Panc1 (cell line): ENCODE data around the gene C12orf76. TPM values are rescaled to one million over a fixed set of nuclear protein-coding genes. Genes with fewer than 3 reads are reported as not detected.

Experiments used
- ATAC-seq: fragments of 200-7000 bp; cut with Tn5 transposase; 2 replicates; pipeline ENCODE4 v1.9.1; 2020; ENCODE audit warnings: mild to moderate bottlenecking, moderate library complexity
- BruUV-seq: library from RNA; stranded (reverse); fragments of 400-500 nt; replicated peaks from 2 replicates; lab custom pipeline; 2021; lab: Mats Ljungman, UMichigan
- CTCF ChIA-PET: fragments of 300-600 bp; sonication (Branson Sonifier 250); formaldehyde crosslinking; loops from one replicate; lab custom pipeline; 2022; ENCODE audit warnings: antibody characterized with exemption; lab: Charles Lee
- POLR2A ChIA-PET: fragments of 300-600 bp; sonication (Branson Sonifier 250); formaldehyde crosslinking; loops from one replicate; lab custom pipeline; 2022; ENCODE audit warnings: antibody characterized with exemption; lab: Charles Lee
- DNase-seq: peaks from one replicate; pipeline ENCODE4 v3.0.0-alpha.2; 2010; ENCODE audit warnings: low read depth, low spot score
- H3K27ac ChIP-seq: 2 replicates; pipeline ENCODE4 v1.5.1; 2011; ENCODE audit warnings: mild to moderate bottlenecking, low read length, inconsistent platforms
- H3K27me3 ChIP-seq: fragments of 200-500 bp; sonication (Bioruptor generic); 2 replicates; pipeline ENCODE4 v1.6.0; 2014; ENCODE audit warnings: low read length, inconsistent platforms; ENCODE audit not compliant: control insufficient read depth, insufficient read depth
- H3K36me3 ChIP-seq: fragments of 200-500 bp; sonication (Bioruptor generic); 2 replicates; pipeline ENCODE4 v1.5.1; 2014; ENCODE audit warnings: inconsistent platforms, mild to moderate bottlenecking, low read length, moderate library complexity; ENCODE audit not compliant: control insufficient read depth, insufficient read depth
- H3K4me1 ChIP-seq: 2 replicates; pipeline ENCODE4 v1.5.1; 2011; ENCODE audit warnings: inconsistent platforms, mild to moderate bottlenecking, low read length, moderate library complexity; ENCODE audit not compliant: control insufficient read depth, insufficient read depth
- H3K4me3 ChIP-seq, 2 experiments: 2 replicates each; pipeline ENCODE4 v1.5.1; 2011 to 2012; ENCODE audit warnings: low read depth in 2 of 2, low read length in 2 of 2, mild to moderate bottlenecking in 2 of 2, inconsistent platforms in 1 of 2, moderate library complexity in 1 of 2
- H3K9me3 ChIP-seq: fragments of 200-500 bp; sonication (Bioruptor generic); 2 replicates; pipeline ENCODE4 v1.5.1; 2014; ENCODE audit warnings: low read depth, mild to moderate bottlenecking, inconsistent platforms, low read length, moderate library complexity; ENCODE audit not compliant: control insufficient read depth, insufficient read depth
- POLR2AphosphoS5 ChIP-seq: IDR thresholded peaks from 2 replicates; pipeline ENCODE4 v1.6.1; 2012; ENCODE audit warnings: mild to moderate bottlenecking, low read depth, low read length, moderate library complexity
- SIN3A ChIP-seq: IDR thresholded peaks from 2 replicates; pipeline ENCODE4 v1.6.1; 2012; ENCODE audit warnings: low read depth, mild to moderate bottlenecking, low read length, moderate library complexity, borderline replicate concordance; ENCODE audit not compliant: insufficient read depth
- TCF7L2 ChIP-seq: IDR thresholded peaks from 2 replicates; pipeline ENCODE4 v1.6.1; 2011; ENCODE audit warnings: mild to moderate bottlenecking, low read depth, low read length, inconsistent platforms
- in situ Hi-C: cut with HindIII; loops from 2 replicates; pipeline ENCODE4 v1.10.0; 2016; ENCODE audit warnings: low sequenced_read_pairs, low pct_unique_long_range_greater_than_20kb
- intact Hi-C: fragments of 100-400 bp; cut with micrococcal nuclease; formaldehyde crosslinking; loops from one replicate; pipeline ENCODE4 v1.10.0; 2022; ENCODE audit not compliant: unreplicated experiment
- total RNA-seq: library from RNA; stranded (reverse); gene quantifications from one replicate; pipeline ENCODE4 v1.2.1, GENCODE V29; 2021; ENCODE audit not compliant: unreplicated experiment
- TF ChIP-seq, protein P1 (sequence below): fragments of 450-650 bp; IDR thresholded peaks from 2 replicates; pipeline ENCODE4 v1.5.1; 2017; ENCODE audit warnings: mild to moderate bottlenecking
- TF ChIP-seq, protein P2 (sequence below), 2 experiments: IDR thresholded peaks; 2 replicates each; pipeline ENCODE4 v1.6.1; 2011 to 2012; ENCODE audit warnings: low read depth in 2 of 2, control low read depth in 1 of 2, low read length in 1 of 2, mild to moderate bottlenecking in 1 of 2, moderate library complexity in 1 of 2; ENCODE audit not compliant: insufficient read depth in 1 of 2

Gene C12orf76
- total RNA-seq, 1 experiment from 2014 or later: 13.6 TPM

DNA sequence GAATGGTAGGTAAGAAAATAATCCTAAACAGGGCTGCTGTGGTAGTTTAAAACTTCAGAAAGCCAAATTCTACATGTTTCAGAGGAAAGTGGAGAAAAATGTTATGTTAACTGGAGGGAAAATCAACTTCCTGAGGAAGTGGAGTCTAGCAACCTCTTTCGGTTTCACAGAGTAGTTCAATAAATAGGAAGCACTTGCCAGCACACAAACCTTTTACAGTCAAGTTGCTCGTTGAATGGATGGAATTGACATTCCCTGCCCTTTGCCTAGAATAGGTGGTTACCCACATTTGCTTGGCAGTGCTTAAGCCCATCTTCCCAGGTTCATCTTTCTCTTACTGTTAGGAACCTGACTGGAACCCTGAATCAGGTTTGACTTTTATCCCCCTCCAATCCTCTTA is 33.2 kb downstream of the C12orf76 start:
- intact Hi-C loops (no loop called here), in situ Hi-C loops (no loop called here)
- DNase-seq: no peak
- Histone ChIP-seq H3K4me1 (no peaks in the 10 kb centered on the region), H3K9me3 (no peaks in the 10 kb centered on the region), H3K27ac (no peak overlapping the region), H3K4me3 (no peak overlapping the region), H3K36me3 (no peaks in the 10 kb centered on the region), H3K27me3 (no peaks in the 10 kb centered on the region)
- no TSS peak for BruUV-seq
- ATAC-seq: no peak
- ChIA-PET CTCF (no interaction called here), POLR2A (no interaction called here)
- no peak for TF ChIP-seq SIN3A
- TF ChIP-seq, protein P1, sequence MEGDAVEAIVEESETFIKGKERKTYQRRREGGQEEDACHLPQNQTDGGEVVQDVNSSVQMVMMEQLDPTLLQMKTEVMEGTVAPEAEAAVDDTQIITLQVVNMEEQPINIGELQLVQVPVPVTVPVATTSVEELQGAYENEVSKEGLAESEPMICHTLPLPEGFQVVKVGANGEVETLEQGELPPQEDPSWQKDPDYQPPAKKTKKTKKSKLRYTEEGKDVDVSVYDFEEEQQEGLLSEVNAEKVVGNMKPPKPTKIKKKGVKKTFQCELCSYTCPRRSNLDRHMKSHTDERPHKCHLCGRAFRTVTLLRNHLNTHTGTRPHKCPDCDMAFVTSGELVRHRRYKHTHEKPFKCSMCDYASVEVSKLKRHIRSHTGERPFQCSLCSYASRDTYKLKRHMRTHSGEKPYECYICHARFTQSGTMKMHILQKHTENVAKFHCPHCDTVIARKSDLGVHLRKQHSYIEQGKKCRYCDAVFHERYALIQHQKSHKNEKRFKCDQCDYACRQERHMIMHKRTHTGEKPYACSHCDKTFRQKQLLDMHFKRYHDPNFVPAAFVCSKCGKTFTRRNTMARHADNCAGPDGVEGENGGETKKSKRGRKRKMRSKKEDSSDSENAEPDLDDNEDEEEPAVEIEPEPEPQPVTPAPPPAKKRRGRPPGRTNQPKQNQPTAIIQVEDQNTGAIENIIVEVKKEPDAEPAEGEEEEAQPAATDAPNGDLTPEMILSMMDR: no peak

DNA sequence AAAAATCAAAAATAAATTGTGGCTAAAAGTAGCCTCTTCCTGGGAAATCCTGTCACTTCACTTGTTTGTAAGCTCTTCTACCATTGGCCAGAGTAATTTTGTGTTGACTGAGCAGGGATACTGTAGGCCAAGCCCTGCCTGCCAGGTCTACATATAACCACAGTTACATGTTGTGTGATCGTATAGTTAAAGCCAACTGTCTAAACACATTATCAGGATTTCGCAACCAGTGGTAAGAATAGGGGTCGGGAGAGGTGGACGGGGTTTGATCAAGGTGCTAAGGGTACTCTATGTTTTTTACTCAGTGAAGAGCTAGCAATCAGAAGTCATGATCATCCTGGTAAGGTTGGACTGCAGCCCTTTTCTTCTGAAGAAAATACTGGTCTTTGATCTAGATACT is 35.7 kb downstream of the C12orf76 start:
- no TSS peak for BruUV-seq
- no peak for TF ChIP-seq SIN3A
- Histone ChIP-seq H3K9me3 (no peaks in the 10 kb centered on the region), H3K4me1 (no peaks in the 10 kb centered on the region), H3K36me3 (no peaks in the 10 kb centered on the region), H3K27ac (no peak overlapping the region), H3K4me3 (no peak overlapping the region), H3K27me3 (no peaks in the 10 kb centered on the region)
- intact Hi-C loops: no loop called here
- ChIA-PET CTCF (interaction anchor here (1.5 kb wide), 1 partner anchor 12 kb away, joined by 4 read pairs; no protein-coding TSS in a partner anchor), POLR2A (interaction anchor here (1.3 kb wide), 1 partner anchor 11 kb away, joined by 4 read pairs; no protein-coding TSS in a partner anchor)
- ATAC-seq: no peak
- DNase-seq: no peak
- in situ Hi-C loops: no loop called here

DNA sequence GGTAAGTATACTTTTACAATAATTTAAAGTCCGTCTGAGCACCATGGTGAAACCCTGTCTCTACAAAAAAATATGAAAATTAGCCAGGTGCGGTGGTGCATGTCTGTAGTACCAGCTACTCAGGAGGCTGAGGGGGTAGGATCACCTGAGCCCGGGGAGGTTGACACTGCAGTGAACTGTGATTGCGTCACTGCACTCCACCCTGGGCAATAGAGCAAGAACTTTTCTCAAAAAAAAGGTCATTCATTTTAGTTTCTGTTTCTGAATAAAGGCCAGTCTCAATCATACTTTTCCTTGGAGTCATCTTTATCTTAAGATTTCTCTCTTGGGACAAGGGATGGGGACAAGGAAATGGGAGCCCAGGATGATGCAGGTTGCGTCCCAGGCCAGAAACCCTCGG is 36.2 kb downstream of the C12orf76 start:
- Histone ChIP-seq H3K27ac (no peak overlapping the region), H3K27me3 (no peaks in the 10 kb centered on the region), H3K9me3 (no peaks in the 10 kb centered on the region), H3K36me3 (no peaks in the 10 kb centered on the region), H3K4me3 (no peak overlapping the region), H3K4me1 (no peaks in the 10 kb centered on the region)
- in situ Hi-C loops: no loop called here
- TF ChIP-seq, protein P2, sequence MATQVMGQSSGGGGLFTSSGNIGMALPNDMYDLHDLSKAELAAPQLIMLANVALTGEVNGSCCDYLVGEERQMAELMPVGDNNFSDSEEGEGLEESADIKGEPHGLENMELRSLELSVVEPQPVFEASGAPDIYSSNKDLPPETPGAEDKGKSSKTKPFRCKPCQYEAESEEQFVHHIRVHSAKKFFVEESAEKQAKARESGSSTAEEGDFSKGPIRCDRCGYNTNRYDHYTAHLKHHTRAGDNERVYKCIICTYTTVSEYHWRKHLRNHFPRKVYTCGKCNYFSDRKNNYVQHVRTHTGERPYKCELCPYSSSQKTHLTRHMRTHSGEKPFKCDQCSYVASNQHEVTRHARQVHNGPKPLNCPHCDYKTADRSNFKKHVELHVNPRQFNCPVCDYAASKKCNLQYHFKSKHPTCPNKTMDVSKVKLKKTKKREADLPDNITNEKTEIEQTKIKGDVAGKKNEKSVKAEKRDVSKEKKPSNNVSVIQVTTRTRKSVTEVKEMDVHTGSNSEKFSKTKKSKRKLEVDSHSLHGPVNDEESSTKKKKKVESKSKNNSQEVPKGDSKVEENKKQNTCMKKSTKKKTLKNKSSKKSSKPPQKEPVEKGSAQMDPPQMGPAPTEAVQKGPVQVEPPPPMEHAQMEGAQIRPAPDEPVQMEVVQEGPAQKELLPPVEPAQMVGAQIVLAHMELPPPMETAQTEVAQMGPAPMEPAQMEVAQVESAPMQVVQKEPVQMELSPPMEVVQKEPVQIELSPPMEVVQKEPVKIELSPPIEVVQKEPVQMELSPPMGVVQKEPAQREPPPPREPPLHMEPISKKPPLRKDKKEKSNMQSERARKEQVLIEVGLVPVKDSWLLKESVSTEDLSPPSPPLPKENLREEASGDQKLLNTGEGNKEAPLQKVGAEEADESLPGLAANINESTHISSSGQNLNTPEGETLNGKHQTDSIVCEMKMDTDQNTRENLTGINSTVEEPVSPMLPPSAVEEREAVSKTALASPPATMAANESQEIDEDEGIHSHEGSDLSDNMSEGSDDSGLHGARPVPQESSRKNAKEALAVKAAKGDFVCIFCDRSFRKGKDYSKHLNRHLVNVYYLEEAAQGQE (IDR thresholded peaks at IDR 0.05; ENCODE audit: insufficient read depth in 1 of 2, low read depth in 2 of 2, low read length in 1 of 2): no peak
- TF ChIP-seq TCF7L2: no peak
- TF ChIP-seq POLR2AphosphoS5: no peak
- no peak for TF ChIP-seq SIN3A
- DNase-seq (no peak), ATAC-seq (no peak)
- no TSS peak for BruUV-seq
- intact Hi-C loops: no loop called here
- CTCF ChIA-PET: interaction anchor here (1.5 kb wide), 1 partner anchor 12 kb away, joined by 4 read pairs; no protein-coding TSS in a partner anchor
- POLR2A ChIA-PET: interaction anchor here (1.3 kb wide), 1 partner anchor 12 kb away, joined by 4 read pairs; no protein-coding TSS in a partner anchor
